TTC549 (cell line): ENCODE results near the gene GNPTG.

Experiments
- FAIRE-seq: peaks from 2 replicates; lab custom pipeline; 2012; peaks lifted over from hg19 to GRCh38; lab: Jason Lieb, UNC

GNPTG gene

GRCh38 chr16:1333854-1334700 lies 17.7 kb upstream of the GNPTG start:
- FAIRE-seq: no peak

GRCh38 chr16:1334739-1335138 lies 17.0 kb upstream of the GNPTG start:
- FAIRE-seq: no peak

GRCh38 chr16:1335211-1335971 lies 16.3 kb upstream of the GNPTG start:
- no peak for FAIRE-seq

- FAIRE-seq: no peak
Measured at GRCh38 chr16:1335996-1336395, 15.7 kb upstream of the GNPTG start.

- no peak for FAIRE-seq
Measured at GRCh38 chr16:1336619-1337018, 15.1 kb upstream of the GNPTG start.

GRCh38 chr16:1337486-1337885 lies 14.2 kb upstream of the GNPTG start:
- no peak for FAIRE-seq

- no peak for FAIRE-seq
Measured at GRCh38 chr16:1338119-1338730, 13.5 kb upstream of the GNPTG start.

GRCh38 chr16:1338855-1339675 lies 12.7 kb upstream of the GNPTG start:
- FAIRE-seq: no peak

- no peak for FAIRE-seq
Measured at GRCh38 chr16:1340730-1341494, 10.8 kb upstream of the GNPTG start.

GRCh38 chr16:1341495-1342420 lies 10.0 kb upstream of the GNPTG start:
- no peak for FAIRE-seq

- peak; percentile 69 for FAIRE-seq
Measured at GRCh38 chr16:1342526-1343427, 9.0 kb upstream of the GNPTG start.

- no peak for FAIRE-seq
Measured at GRCh38 chr16:1343428-1344242, 8.1 kb upstream of the GNPTG start.

- no peak for FAIRE-seq
Measured at GRCh38 chr16:1344499-1344898, 7.2 kb upstream of the GNPTG start.

- no peak for FAIRE-seq
Measured at GRCh38 chr16:1345087-1345486, 6.6 kb upstream of the GNPTG start.

- no peak for FAIRE-seq
Measured at GRCh38 chr16:1345651-1346421, 5.9 kb upstream of the GNPTG start.

GRCh38 chr16:1346422-1347285 lies 5.1 kb upstream of the GNPTG start:
- no peak for FAIRE-seq
